GM12878 (cell line): ENCODE results near the gene NFU1. TPM values are rescaled to one million over a fixed set of nuclear protein-coding genes. Genes with fewer than 3 reads are reported as not detected.

Source experiments
- ATAC-seq: fragments of 200-7000 bp; cut with Tn5 transposase; 3 replicates; pipeline ENCODE4 v1.9.1; 2020; ENCODE audit warnings: mild to moderate bottlenecking, moderate library complexity
- BruUV-seq: library from RNA; stranded (reverse); fragments of 400-500 nt; replicated peaks from 2 replicates; lab custom pipeline; 2021; lab: Mats Ljungman, UMichigan
- CTCF ChIA-PET: fragments of 300-600 bp; sonication (Branson Sonifier 250); formaldehyde crosslinking; extraction: SDS; loops from one replicate; lab custom pipeline; 2021; ENCODE audit warnings: inconsistent platforms; lab: Yijun Ruan, JAX
- POLR2A ChIA-PET: fragments of 350-600 bp; formaldehyde crosslinking; extraction: SDS; loops from one replicate; lab custom pipeline; 2021; ENCODE audit warnings: inconsistent platforms; lab: Charles Lee
- RAD21 ChIA-PET: fragments of 300-600 bp; sonication (Branson Sonifier 250); formaldehyde crosslinking; loops from one replicate; lab custom pipeline; 2023; ENCODE audit warnings: antibody characterized with exemption; ENCODE audit not compliant: unreplicated experiment; lab: Charles Lee
- SMC1A ChIA-PET: fragments of 300-600 bp; sonication (Branson Sonifier 250); formaldehyde crosslinking; loops from one replicate; lab custom pipeline; 2023; ENCODE audit not compliant: unreplicated experiment, uncharacterized antibody; lab: Charles Lee
- DNase-seq: peaks from one replicate; pipeline ENCODE4 v3.0.0-alpha.2; 2011; ENCODE audit warnings: low read depth, low spot score
- FAIRE-seq: peaks from 3 replicates; lab custom pipeline; 2011; peaks lifted over from hg19 to GRCh38; lab: Jason Lieb, UNC
- H2AFZ ChIP-seq: 2 replicates; pipeline ENCODE4 v1.6.0; 2011; ENCODE audit warnings: low read depth, low read length, control low read depth; ENCODE audit not compliant: control insufficient read depth
- H3K27ac ChIP-seq: 2 replicates; pipeline ENCODE4 v1.5.1; 2011; ENCODE audit warnings: control low read depth; ENCODE audit not compliant: control insufficient read depth, insufficient read depth
- H3K27me3 ChIP-seq, 2 experiments: replicated peaks in 1 of 2; 2 replicates each; pipeline versions ENCODE4 v1.6.0 to v1.6.1; 2011; ENCODE audit warnings: low read length in 1 of 2; ENCODE audit not compliant: control insufficient read depth in 2 of 2, insufficient read depth in 2 of 2
- H3K36me3 ChIP-seq, 2 experiments: 2 replicates each; pipeline ENCODE4 v1.5.1; 2011; ENCODE audit warnings: low read length in 1 of 2; ENCODE audit not compliant: control insufficient read depth in 2 of 2, insufficient read depth in 2 of 2
- H3K4me1 ChIP-seq: 2 replicates; pipeline ENCODE4 v1.6.1; 2011; ENCODE audit warnings: mild to moderate bottlenecking, low read length, moderate library complexity, mixed read lengths; ENCODE audit not compliant: control insufficient read depth, insufficient read depth
- H3K4me2 ChIP-seq: 2 replicates; pipeline ENCODE4 v1.6.0; 2011; ENCODE audit warnings: control low read depth; ENCODE audit not compliant: control insufficient read depth, insufficient read depth
- H3K4me3 ChIP-seq: fragments of 200-600 bp; sonication (generic); 2 replicates; pipeline ENCODE4 v1.5.1; 2016
- H3K79me2 ChIP-seq: 2 replicates; pipeline ENCODE4 v1.6.0; 2011; ENCODE audit warnings: low read length; ENCODE audit not compliant: control insufficient read depth, insufficient read depth
- H3K9ac ChIP-seq: 2 replicates; pipeline ENCODE4 v1.8.0; 2011; ENCODE audit warnings: low read length, control low read depth, mixed read lengths; ENCODE audit not compliant: control insufficient read depth, insufficient read depth
- H3K9me3 ChIP-seq: replicated peaks from 3 replicates; pipeline ENCODE4 v1.5.1; 2011; ENCODE audit warnings: mild to moderate bottlenecking, low read length; ENCODE audit not compliant: control insufficient read depth, insufficient read depth
- H4K20me1 ChIP-seq: 2 replicates; pipeline ENCODE4 v1.6.0; 2011; ENCODE audit not compliant: control insufficient read depth, insufficient read depth
- BHLHE40 ChIP-seq, 2 experiments: fragments of 450-650 bp in 1 of 2; IDR thresholded peaks; 2 replicates each; pipeline ENCODE4 v1.6.1; 2011 to 2017; ENCODE audit warnings: low read depth in 2 of 2, borderline replicate concordance in 1 of 2, improper control_type of control experiment in 1 of 2, low read length in 1 of 2, mild to moderate bottlenecking in 1 of 2
- CEBPB ChIP-seq, 2 experiments: fragments of 150-350 bp in 1 of 2; IDR thresholded peaks; 2 replicates each; pipeline ENCODE4 v1.6.1; 2012 to 2014; ENCODE audit warnings: low read depth in 2 of 2, low read length in 2 of 2, borderline replicate concordance in 1 of 2, inconsistent platforms in 1 of 2
- CHD1 ChIP-seq: IDR thresholded peaks from 2 replicates; pipeline ENCODE4 v1.6.1; 2012; ENCODE audit warnings: low read depth, low read length, improper control_type of control experiment
- DPF2 ChIP-seq: fragments of 450-650 bp; IDR thresholded peaks from 2 replicates; pipeline ENCODE4 v1.6.1; 2017; ENCODE audit warnings: mild to moderate bottlenecking
- RCOR1 ChIP-seq: conservative IDR thresholded peaks from 2 replicates; pipeline ENCODE4 v1.6.1; 2012; ENCODE audit warnings: low read depth, low read length, improper control_type of control experiment
- RFX5 ChIP-seq: IDR thresholded peaks from 2 replicates; pipeline ENCODE4 v1.6.1; 2011; ENCODE audit warnings: low read depth, low read length, improper control_type of control experiment
- SIX5 ChIP-seq: IDR thresholded peaks from 2 replicates; pipeline ENCODE4 v1.6.1; 2011; ENCODE audit warnings: mild to moderate bottlenecking, low read depth, low read length, moderate library complexity; ENCODE audit not compliant: severe bottlenecking
- SKIL ChIP-seq: fragments of 450-650 bp; IDR thresholded peaks from 2 replicates; pipeline ENCODE4 v1.6.1; 2017; ENCODE audit warnings: mild to moderate bottlenecking, low read depth, inconsistent platforms; ENCODE audit not compliant: poor library complexity, severe bottlenecking
- SMAD1 ChIP-seq: fragments of 450-650 bp; IDR thresholded peaks from 2 replicates; pipeline ENCODE4 v1.6.1; 2018; ENCODE audit warnings: mild to moderate bottlenecking, low read depth; ENCODE audit not compliant: partially characterized antibody
- SMAD5 ChIP-seq: IDR thresholded peaks from 2 replicates; pipeline ENCODE4 v1.6.1; 2016; ENCODE audit warnings: antibody characterized with exemption, low read depth
- STAT3 ChIP-seq: IDR thresholded peaks from 2 replicates; pipeline ENCODE4 v1.6.1; 2011; ENCODE audit warnings: low read depth, low read length, improper control_type of control experiment
- WGBS: methylation state at CpG from one replicate; pipeline ENCODE4 v1.1.6; 2016; ENCODE audit warnings: low lambda C conversion rate; ENCODE audit not compliant: insufficient replicate concordance, insufficient coverage; ENCODE audit errors: missing lambda C conversion rate; 5-methylcytosine and 5-hydroxymethylcytosine counted together
- in situ Hi-C: fragments of 300-500 bp; cut with MboI; formaldehyde crosslinking; loops from 9 replicates; pipeline ENCODE4 v1.14.3; 2018; ENCODE audit warnings: mixed read lengths
- intact Hi-C: fragments of 100-400 bp; cut with micrococcal nuclease; formaldehyde crosslinking; loops from one replicate; pipeline ENCODE4 v1.14.2; 2022; ENCODE audit not compliant: unreplicated experiment
- polyA plus RNA-seq, 11 experiments: library from polyadenylated mRNA; depleted of rRNA in 4 of 11; unstranded in 6 of 11; stranded (reverse) in 5 of 11; fragments of >200 nt; fragmentation: Nextera tagmentation in 4 of 11; fragmentation: Illumina TruSeq in 1 of 11; extraction: Ambion mirVana in 4 of 11; extraction: Trizol in 1 of 11; gene quantifications; 1 replicate in 1 of 11; 2 replicates in 10 of 11; pipeline versions ENCODE4 v1.2.1 to v1.2.3, GENCODE V29; 2011 to 2016; ENCODE audit warnings: inconsistent platforms in 2 of 11, missing spikeins in 2 of 11, low read depth in 1 of 11
- total RNA-seq, 4 experiments: library from RNA; depleted of rRNA in 3 of 4; stranded (reverse); fragments of >200 nt in 3 of 4; fragmentation: Illumina TruSeq in 1 of 4; extraction: Trizol in 1 of 4; gene quantifications; 2 replicates each; pipeline versions ENCODE4 v1.2.1 to v1.2.3, GENCODE V29; 2013 to 2021

Gene NFU1
- total and polyA plus RNA-seq, 10 of the 15 experiments (the other 5 are each of a cell fraction or from before 2014, with no cell fraction given), result 27.3 to 86.0 (median 41.5) TPM

- intact Hi-C loops (no loop called here), in situ Hi-C loops (no loop called here)
- POLR2A ChIA-PET, result no interaction called here
- H3K4me3 ChIP-seq, result no peak overlapping the region
- no peak for FAIRE-seq
- H3K9ac ChIP-seq, result no peak overlapping the region
- H3K4me2 ChIP-seq, result no peak overlapping the region
- H3K36me3 ChIP-seq, result no peaks in the 10 kb centered on the region; a peak in 1 of 4 replicates
- no peaks in the 10 kb centered on the region for H3K4me1 ChIP-seq
- H3K79me2 ChIP-seq, result no peaks in the 10 kb centered on the region
- TF ChIP-seq RFX5, result no peak
- TF ChIP-seq SIX5, result no peak
- no peak for TF ChIP-seq RCOR1
- peak; percentile 86 for TF ChIP-seq SMAD1
- peak; percentile 56 for TF ChIP-seq SKIL
- TF ChIP-seq STAT3, result no peak
- no peak for TF ChIP-seq CEBPB (IDR thresholded peaks at IDR 0.05; ENCODE audit: borderline replicate concordance in 1 of 2, low read depth in 2 of 2, low read length in 2 of 2)
- no peak for TF ChIP-seq BHLHE40 (IDR thresholded peaks at IDR 0.05; ENCODE audit: borderline replicate concordance in 1 of 2, low read depth in 2 of 2, low read length in 1 of 2)
- TF ChIP-seq CHD1, result no peak
- TF ChIP-seq DPF2, result no peak
- no peak for TF ChIP-seq SMAD5
- TF ChIP-seq, all 136 proteins: peak for 2
- BruUV-seq, result no TSS peak
- Histone ChIP-seq H4K20me1 (no peaks in the 10 kb centered on the region), H3K9me3 (no peaks in the 10 kb centered on the region), H3K27ac (no peak overlapping the region), H2AFZ (no peak overlapping the region), H3K27me3 (no peaks in the 10 kb centered on the region)
- SMC1A ChIA-PET, result interaction anchor here (0.9 to 1.6 kb wide), 4 partner anchors 12 to 102 kb away, joined by 3 to 7 read pairs (median 4); no protein-coding TSS in a partner anchor
- ATAC-seq (no peak), DNase-seq (no peak)
- RAD21 ChIA-PET, result no interaction called here
- 100% methylated on average over 3 of the region's 3 CpGs for WGBS
- CTCF ChIA-PET, result interaction anchor here (0.6 to 1.4 kb wide), 5 partner anchors 16 to 262 kb away, joined by 3 read pairs; no protein-coding TSS in a partner anchor
Measured at GRCh38 chr2:69462780-69463179, 25.5 kb upstream of the NFU1 start.
